Heart left ventricle (tissue), 13 donors: ENCODE results near the gene ATP4A.

ENCODE experiments used
- CTCF ChIP-seq, 12 donors: fragments of 200-600 bp; sonication (generic) in 4 of 12; IDR thresholded peaks; one replicate each; pipeline versions ENCODE4 v1.5.0 to v1.8.0; 2018 to 2022; ENCODE audit warnings: antibody characterized with exemption in 12 of 12, mild to moderate bottlenecking in 5 of 12
- POLR2A ChIP-seq, 2 donors: fragments of 450-650 bp; IDR thresholded peaks; one replicate each; pipeline ENCODE4 v1.6.1; 2017; ENCODE audit warnings: antibody characterized with exemption in 2 of 2, mild to moderate bottlenecking in 2 of 2, moderate library complexity in 2 of 2
- donor health status: ischemic (EF 13 %, LVEDD 7.1; RV severe dilation, severe dysfunction).
- donor health status: DM: no; HTN: yes; CAD: no.
- donor health status: DM: no; HTN: no; CAD: no.
- donor health status: ischemic (EF 25% LVEDD 6.9; RV normal size, moderate dysfunction).
- donor health status: ischemic (EF 25% LVEDD 5.7; RV mildly dilated, moderate dysfunction).
- donor health status: ischemic (EF 35%, LVEDD 5.7; RV mildly dilated, moderate dysfunction).
- donor health status: nonischemic (EF 11% LVEDD 7.7; RV severe dilation, severe dysfunction).
- donor health status: DM: yes; HTN: yes; CAD: no.
- donor health status: PGD.
- donor health status: ischemic (EF 29% LVEDD 5.4; RV normal size, mild dysfunction).
- donor health status: nonischemic (EF 23%, LVEDD 6.1; RV moderate dilation, normal function).

- TF ChIP-seq CTCF (IDR thresholded peaks at IDR 0.05) (no peak), POLR2A (IDR thresholded peaks at IDR 0.05) (no peak)
These were observed 19.2 kb downstream of the ATP4A start for GRCh38 chr19:35544110-35544802.
